OCI-LY7 (cell line): ENCODE data around the gene OGFRL1.

Source experiments
- CTCF ChIP-seq: fragments of 200-600 bp; sonication (generic); conservative IDR thresholded peaks from 2 replicates; pipeline ENCODE4 v1.5.1; 2014; ENCODE audit warnings: mild to moderate bottlenecking, antibody characterized with exemption, low read length, moderate library complexity, mixed read lengths
- EZH2phosphoT487 ChIP-seq: fragments of 200-600 bp; sonication (generic); IDR thresholded peaks from 2 replicates; pipeline ENCODE4 v1.6.1; 2018; ENCODE audit warnings: low read depth, borderline replicate concordance, mild to moderate bottlenecking, mixed run types, antibody characterized with exemption, low read length, moderate library complexity, mixed read lengths

- TF ChIP-seq EZH2phosphoT487 (no peak), CTCF (no peak)
Measured at GRCh38 chr6:71338540-71339316, 50.1 kb downstream of the OGFRL1 start.
